ENCODE data around the gene MUC5B. TPM values are rescaled to one million over a fixed set of nuclear protein-coding genes. Genes with fewer than 3 reads are reported as not detected.

MUC5B gene
- total RNA-seq, 2 donors from 2014 or later: 0.18 to 17.3 TPM

- WGBS: 92% methylated on average over 46 of the region's 46 CpGs
- TF ChIP-seq POLR2AphosphoS5 (IDR thresholded peaks at IDR 0.05): no peak
- TF ChIP-seq CTCF (IDR thresholded peaks at IDR 0.05): no peak
- TF ChIP-seq POLR2A (IDR thresholded peaks at IDR 0.05): no peak
- H3K27me3 ChIP-seq (replicated peaks; ENCODE audit: insufficient read depth): no peaks in the 10 kb centered on the region
- DNase-seq (ENCODE audit: low spot score): no peak
- no peaks in the 10 kb centered on the region for H3K4me1 ChIP-seq (replicated peaks)
- peaks cover 16 to 21% of the 10 kb centered on the region in 2 donors for H3K36me3 ChIP-seq
- H3K4me3 ChIP-seq: no peak overlapping the region
- intact Hi-C loops (cut with DNase I): no loop called here
- H3K9me3 ChIP-seq: no peaks in the 10 kb centered on the region
- H3K27ac ChIP-seq: no peak overlapping the region
These were observed 57.5 kb downstream of the MUC5B start for GRCh38 chr11:1280116-1281035.

- Histone ChIP-seq H3K27ac (no peak overlapping the region), H3K36me3 (peaks cover 17 to 23% of the 10 kb centered on the region in 2 donors), H3K4me1 (replicated peaks) (no peaks in the 10 kb centered on the region), H3K27me3 (replicated peaks; ENCODE audit: insufficient read depth) (no peaks in the 10 kb centered on the region), H3K9me3 (no peaks in the 10 kb centered on the region), H3K4me3 (no peak overlapping the region)
- no peak for TF ChIP-seq POLR2AphosphoS5 (IDR thresholded peaks at IDR 0.05)
- no peak for TF ChIP-seq CTCF (IDR thresholded peaks at IDR 0.05)
- DNase-seq (ENCODE audit: low spot score): no peak
- intact Hi-C loops (cut with DNase I): no loop called here
- 89% methylated on average over 32 of the region's 33 CpGs for WGBS
These were observed 58.6 kb downstream of the MUC5B start for GRCh38 chr11:1281326-1281973.

- Histone ChIP-seq H3K9me3 (no peaks in the 10 kb centered on the region), H3K4me1 (replicated peaks) (no peaks in the 10 kb centered on the region), H3K27ac (no peak overlapping the region), H3K27me3 (replicated peaks; ENCODE audit: insufficient read depth) (no peaks in the 10 kb centered on the region), H3K4me3 (no peak overlapping the region), H3K36me3 (peaks cover 12 to 18% of the 10 kb centered on the region in 2 donors)
- no peak for TF ChIP-seq POLR2AphosphoS5 (IDR thresholded peaks at IDR 0.05)
- TF ChIP-seq POLR2A (IDR thresholded peaks at IDR 0.05): no peak
- no peak for TF ChIP-seq CTCF (IDR thresholded peaks at IDR 0.05)
- 71% methylated on average over 3 of the region's 3 CpGs for WGBS
- intact Hi-C loops (cut with DNase I): no loop called here
- no peak for DNase-seq (ENCODE audit: low spot score)
These were observed 59.1 kb downstream of the MUC5B start for GRCh38 chr11:1281974-1282365.

- no peaks in the 10 kb centered on the region for H3K27me3 ChIP-seq (replicated peaks; ENCODE audit: insufficient read depth)
- peaks cover 13 to 17% of the 10 kb centered on the region in 2 donors for H3K36me3 ChIP-seq
- H3K27ac ChIP-seq: no peak overlapping the region
- H3K9me3 ChIP-seq: no peaks in the 10 kb centered on the region
- WGBS: 73% methylated on average over 18 of the region's 18 CpGs
- H3K4me3 ChIP-seq: no peak overlapping the region
- no peak for DNase-seq (ENCODE audit: low spot score)
- intact Hi-C loops (cut with DNase I): no loop called here
- TF ChIP-seq CTCF (IDR thresholded peaks at IDR 0.05): no peak
- TF ChIP-seq POLR2A (IDR thresholded peaks at IDR 0.05): no peak
- TF ChIP-seq POLR2AphosphoS5 (IDR thresholded peaks at IDR 0.05): no peak
- no peaks in the 10 kb centered on the region for H3K4me1 ChIP-seq (replicated peaks)
These were observed 60.2 kb downstream of the MUC5B start for GRCh38 chr11:1283091-1283511.

Measured in prostate gland (tissue), 2 donors.